ENCODE data around the gene SRC. TPM values are rescaled to one million over a fixed set of nuclear protein-coding genes. Genes with fewer than 3 reads are reported as not detected.

SRC gene
- total RNA-seq, 4 donors from 2014 or later, result 10.3 to 21.4 (median 12.9) TPM

GRCh38 chr20:37359331-37359730, 13.4 kb downstream of the SRC start:
- TF ChIP-seq, protein P1, sequence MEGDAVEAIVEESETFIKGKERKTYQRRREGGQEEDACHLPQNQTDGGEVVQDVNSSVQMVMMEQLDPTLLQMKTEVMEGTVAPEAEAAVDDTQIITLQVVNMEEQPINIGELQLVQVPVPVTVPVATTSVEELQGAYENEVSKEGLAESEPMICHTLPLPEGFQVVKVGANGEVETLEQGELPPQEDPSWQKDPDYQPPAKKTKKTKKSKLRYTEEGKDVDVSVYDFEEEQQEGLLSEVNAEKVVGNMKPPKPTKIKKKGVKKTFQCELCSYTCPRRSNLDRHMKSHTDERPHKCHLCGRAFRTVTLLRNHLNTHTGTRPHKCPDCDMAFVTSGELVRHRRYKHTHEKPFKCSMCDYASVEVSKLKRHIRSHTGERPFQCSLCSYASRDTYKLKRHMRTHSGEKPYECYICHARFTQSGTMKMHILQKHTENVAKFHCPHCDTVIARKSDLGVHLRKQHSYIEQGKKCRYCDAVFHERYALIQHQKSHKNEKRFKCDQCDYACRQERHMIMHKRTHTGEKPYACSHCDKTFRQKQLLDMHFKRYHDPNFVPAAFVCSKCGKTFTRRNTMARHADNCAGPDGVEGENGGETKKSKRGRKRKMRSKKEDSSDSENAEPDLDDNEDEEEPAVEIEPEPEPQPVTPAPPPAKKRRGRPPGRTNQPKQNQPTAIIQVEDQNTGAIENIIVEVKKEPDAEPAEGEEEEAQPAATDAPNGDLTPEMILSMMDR (IDR thresholded peaks at IDR 0.05; ENCODE audit: low read depth), result no peak

- TF ChIP-seq, protein P1 (IDR thresholded peaks at IDR 0.05; ENCODE audit: low read depth), result no peak
Observed at GRCh38 chr20:37359836-37360235, 13.9 kb downstream of the SRC start.

DNA sequence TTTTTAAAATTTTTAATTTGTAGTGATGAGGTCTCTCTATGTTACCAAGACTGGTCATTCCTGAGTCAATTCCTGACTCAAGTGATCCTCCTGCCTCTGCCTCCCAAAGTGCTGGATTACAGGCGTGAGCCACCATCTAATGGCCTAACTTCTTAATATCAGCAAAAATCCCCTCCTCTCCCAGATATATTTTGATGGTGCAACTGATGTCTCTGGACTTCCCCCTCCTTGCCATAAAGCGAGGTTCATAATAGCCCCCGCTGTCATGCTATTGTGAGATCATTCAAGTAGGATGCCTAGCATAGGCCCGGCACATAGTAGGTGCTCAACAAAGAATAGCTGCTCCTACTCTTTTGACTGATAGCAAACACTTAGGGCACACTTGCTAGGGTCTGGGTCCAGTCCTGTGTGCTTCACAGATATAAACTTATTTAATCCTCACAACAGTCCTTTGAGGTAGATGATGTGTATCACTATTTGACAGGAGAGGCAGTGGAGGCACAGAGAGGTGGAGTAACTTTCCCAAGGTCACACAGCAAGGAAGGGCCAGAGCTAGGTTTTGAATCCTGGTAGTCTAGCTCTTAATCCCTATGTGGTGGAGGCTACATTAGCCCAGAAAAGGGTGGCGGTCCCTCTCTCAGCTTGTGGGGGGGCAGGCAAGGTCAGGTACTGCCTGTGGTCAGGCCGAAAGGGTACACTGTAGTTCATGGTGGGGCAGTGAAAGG, 14.6 kb downstream of the SRC start:
- TF ChIP-seq, protein P1 (IDR thresholded peaks at IDR 0.05; ENCODE audit: low read depth), result no peak

GRCh38 chr20:37361336-37361735, 15.4 kb downstream of the SRC start:
- TF ChIP-seq, protein P1 (IDR thresholded peaks at IDR 0.05; ENCODE audit: low read depth), result no peak

GRCh38 chr20:37362231-37362792, 16.4 kb downstream of the SRC start:
- TF ChIP-seq, protein P1 (IDR thresholded peaks at IDR 0.05; ENCODE audit: low read depth), result no peak

- TF ChIP-seq, protein P1 (IDR thresholded peaks at IDR 0.05; ENCODE audit: low read depth), result no peak
Observed at GRCh38 chr20:37362821-37363220, 16.9 kb downstream of the SRC start.

DNA sequence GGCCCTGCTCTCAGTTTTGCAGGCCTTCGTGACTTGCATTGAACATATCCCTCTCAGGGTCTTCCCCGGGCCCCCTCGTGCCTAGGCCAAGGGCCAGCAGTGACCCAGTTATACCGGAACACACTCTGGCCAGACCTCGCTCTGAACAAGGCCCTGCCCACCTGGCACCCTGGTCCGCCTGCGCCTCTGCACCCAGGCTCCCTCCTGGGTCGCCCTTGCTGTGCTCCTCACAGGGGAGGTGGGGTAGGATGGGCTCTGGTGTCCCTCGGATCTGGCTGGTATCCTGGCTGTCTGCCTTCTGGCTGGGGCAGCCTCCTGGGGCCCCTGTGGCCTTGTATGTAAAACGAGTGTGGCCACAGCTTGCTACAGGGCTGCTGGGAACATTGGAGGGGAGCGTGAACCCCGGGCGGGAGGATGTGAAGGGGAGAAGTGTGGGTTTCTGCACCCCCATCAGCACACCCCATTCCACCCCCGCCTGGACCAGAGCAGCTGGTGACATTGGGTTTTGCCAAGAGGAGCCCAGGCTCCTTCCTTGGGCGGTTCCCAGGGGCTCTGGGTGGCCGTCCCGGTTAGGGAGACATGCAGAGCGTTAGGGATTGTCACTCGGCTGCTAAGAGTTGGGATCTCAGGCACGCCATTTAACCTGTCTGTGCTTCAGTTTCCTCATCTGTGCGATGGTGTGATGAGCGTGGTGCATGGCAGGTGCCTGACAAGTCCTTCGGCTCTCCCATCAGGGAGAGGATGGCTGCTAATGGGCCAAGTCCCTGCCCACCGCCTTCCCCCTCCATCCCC, 17.5 kb downstream of the SRC start:
- TF ChIP-seq, protein P1 (IDR thresholded peaks at IDR 0.05; ENCODE audit: low read depth), result no peak

Measured in subcutaneous adipose tissue (tissue), 4 donors.